ENCODE measurements around the gene TRABD2A.

- TF ChIP-seq, protein P1, sequence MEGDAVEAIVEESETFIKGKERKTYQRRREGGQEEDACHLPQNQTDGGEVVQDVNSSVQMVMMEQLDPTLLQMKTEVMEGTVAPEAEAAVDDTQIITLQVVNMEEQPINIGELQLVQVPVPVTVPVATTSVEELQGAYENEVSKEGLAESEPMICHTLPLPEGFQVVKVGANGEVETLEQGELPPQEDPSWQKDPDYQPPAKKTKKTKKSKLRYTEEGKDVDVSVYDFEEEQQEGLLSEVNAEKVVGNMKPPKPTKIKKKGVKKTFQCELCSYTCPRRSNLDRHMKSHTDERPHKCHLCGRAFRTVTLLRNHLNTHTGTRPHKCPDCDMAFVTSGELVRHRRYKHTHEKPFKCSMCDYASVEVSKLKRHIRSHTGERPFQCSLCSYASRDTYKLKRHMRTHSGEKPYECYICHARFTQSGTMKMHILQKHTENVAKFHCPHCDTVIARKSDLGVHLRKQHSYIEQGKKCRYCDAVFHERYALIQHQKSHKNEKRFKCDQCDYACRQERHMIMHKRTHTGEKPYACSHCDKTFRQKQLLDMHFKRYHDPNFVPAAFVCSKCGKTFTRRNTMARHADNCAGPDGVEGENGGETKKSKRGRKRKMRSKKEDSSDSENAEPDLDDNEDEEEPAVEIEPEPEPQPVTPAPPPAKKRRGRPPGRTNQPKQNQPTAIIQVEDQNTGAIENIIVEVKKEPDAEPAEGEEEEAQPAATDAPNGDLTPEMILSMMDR (IDR thresholded peaks at IDR 0.05), result no peak
- TF ChIP-seq POLR2AphosphoS5 (IDR thresholded peaks at IDR 0.05) (no peak), POLR2A (IDR thresholded peaks at IDR 0.05) (no peak)
Observed at GRCh38 chr2:84846041-84846663, 34.7 kb downstream of the TRABD2A start.

Measured in sigmoid colon (tissue), 4 donors.